RWPE1 (cell line): Measurements from ENCODE around the gene SPARCL1.

Experiments used
- CTCF ChIA-PET: fragments of 350-600 bp; sonication (Branson Sonifier 250); formaldehyde crosslinking; extraction: SDS; loops from one replicate; lab custom pipeline; 2021; lab: Yijun Ruan, JAX
- POLR2A ChIA-PET: fragments of 400-600 bp; formaldehyde crosslinking; extraction: SDS; loops from one replicate; lab custom pipeline; 2020; ENCODE audit warnings: antibody characterized with exemption; ENCODE audit not compliant: low non-redundant PET; lab: Yijun Ruan, JAX
- DNase-seq: peaks from one replicate; pipeline ENCODE4 v3.0.0; 2012; ENCODE audit warnings: low spot score
- H3K27ac ChIP-seq: fragments of 450-650 bp; 2 replicates; pipeline ENCODE4 v1.5.1; 2017
- CTCF ChIP-seq: fragments of 450-650 bp; conservative IDR thresholded peaks from 2 replicates; pipeline ENCODE4 v1.5.1; 2017; ENCODE audit warnings: low read depth, mild to moderate bottlenecking

SPARCL1 gene

DNA sequence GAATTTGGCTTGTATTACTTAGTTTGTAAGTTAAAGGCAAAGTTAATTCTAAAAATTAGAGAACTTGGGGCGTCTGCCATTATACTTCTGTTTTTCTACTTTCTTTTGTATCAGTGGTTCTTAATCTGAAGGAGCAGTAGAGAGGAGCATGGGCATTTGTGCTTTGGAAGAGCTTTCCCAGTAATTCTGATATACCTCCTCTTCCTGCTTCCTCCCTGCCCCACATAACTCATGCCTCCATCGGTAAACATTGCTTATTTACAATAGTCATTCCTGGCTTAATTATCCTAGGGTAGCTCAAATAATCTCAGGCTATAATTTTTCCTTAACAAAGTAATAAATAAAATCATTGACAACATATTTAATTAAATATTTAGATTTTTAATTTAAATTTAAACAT is 37.1 kb upstream of the SPARCL1 start:
- CTCF ChIA-PET, result no interaction called here
- no peak for TF ChIP-seq CTCF

DNA sequence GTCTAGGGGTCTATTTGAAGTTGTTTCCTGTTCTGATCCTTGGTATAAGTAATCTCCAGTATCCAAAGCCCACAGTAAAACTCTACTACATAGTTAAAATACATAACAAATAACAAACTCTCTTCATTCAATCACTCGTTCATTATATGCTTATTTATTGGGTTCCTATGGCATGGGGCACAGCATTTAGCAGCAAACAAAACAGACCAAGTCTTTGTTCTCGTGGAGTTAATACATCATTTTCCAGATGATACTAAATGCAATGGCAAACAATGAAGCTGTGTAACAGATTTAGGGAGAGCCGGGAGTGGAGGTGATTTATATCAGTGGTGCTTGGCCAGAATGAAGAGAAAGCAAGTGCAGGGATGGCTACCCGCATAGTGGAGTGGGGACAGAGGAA is 36.6 kb upstream of the SPARCL1 start:
- ChIA-PET CTCF (interaction anchor here (0.6 kb wide), 1 partner anchor 143 kb away, joined by 4 read pairs; no protein-coding TSS in a partner anchor), POLR2A (no interaction called here)
- TF ChIP-seq CTCF, result no peak
- no peak for DNase-seq
- H3K27ac ChIP-seq, result no peak overlapping the region

More for the DNA sequence above, 37.1 kb upstream of the SPARCL1 start:
- no peak for DNase-seq
- H3K27ac ChIP-seq, result no peak overlapping the region
- POLR2A ChIA-PET, result no interaction called here

- no peak for TF ChIP-seq CTCF
- POLR2A ChIA-PET, result no interaction called here
- no peak for DNase-seq
- no peak overlapping the region for H3K27ac ChIP-seq
- CTCF ChIA-PET, result no interaction called here
Observed at GRCh38 chr4:87560802-87561201, 31.6 kb upstream of the SPARCL1 start.

GRCh38 chr4:87559090-87559837 is 30.1 kb upstream of the SPARCL1 start:
- CTCF ChIA-PET, result no interaction called here
- no peak for DNase-seq
- POLR2A ChIA-PET, result interaction anchor here (0.6 kb wide), 1 partner anchor 93 kb away, joined by 4 read pairs; no protein-coding TSS in a partner anchor
- no peak for TF ChIP-seq CTCF
- no peak overlapping the region for H3K27ac ChIP-seq

- ChIA-PET POLR2A (no interaction called here), CTCF (no interaction called here)
- no peak overlapping the region for H3K27ac ChIP-seq
- TF ChIP-seq CTCF, result no peak
- no peak for DNase-seq
Observed at GRCh38 chr4:87557348-87557747, 28.2 kb upstream of the SPARCL1 start.

DNA sequence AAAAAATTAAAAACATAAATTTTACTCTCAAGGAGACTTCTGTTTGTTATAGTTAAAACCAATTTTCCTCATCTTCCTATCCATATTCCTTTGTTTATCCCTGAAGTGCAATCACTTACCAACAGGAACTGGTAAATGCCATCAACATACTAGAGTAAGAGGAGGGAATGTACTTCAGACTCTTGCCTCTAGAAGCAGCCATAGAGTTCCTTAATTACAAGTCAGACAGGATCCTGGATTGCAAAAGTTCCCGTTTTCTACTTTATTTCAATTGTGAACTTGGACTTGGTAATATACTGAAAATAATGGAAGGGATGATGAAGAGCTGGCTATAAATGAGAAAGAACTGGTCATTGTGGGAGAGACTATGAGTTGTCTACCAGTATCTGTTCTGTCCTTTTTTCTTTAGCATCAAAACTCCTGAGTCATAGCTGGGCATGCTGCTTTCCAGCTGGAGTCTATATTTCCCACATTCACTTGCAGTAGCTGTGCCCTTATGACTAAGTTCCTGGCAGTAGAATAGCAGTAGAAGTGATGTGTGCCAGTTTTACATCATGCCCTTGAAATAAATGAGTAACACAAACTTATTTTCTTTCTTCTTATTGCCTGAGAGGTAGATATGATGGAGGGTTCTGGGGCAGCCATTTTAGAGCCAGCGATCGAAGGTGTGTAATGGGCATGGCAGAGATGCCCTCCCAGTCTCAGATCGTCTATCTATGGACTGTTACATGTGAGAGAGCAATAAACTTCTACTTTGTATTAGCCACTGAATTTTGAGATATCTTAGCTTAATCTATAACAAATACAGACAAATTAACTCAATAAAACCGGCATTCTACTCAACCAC is 26.8 kb upstream of the SPARCL1 start:
- peak overlapping the region; percentile 65; the same call in 1 of the 2 replicates for H3K27ac ChIP-seq
- CTCF ChIA-PET, result interaction anchor here (0.6 kb wide), 2 partner anchors 11 to 33 kb away, joined by 3 read pairs; no protein-coding TSS in a partner anchor
- DNase-seq, result peak; percentile 83
- POLR2A ChIA-PET, result interaction anchor here (0.7 kb wide), 1 partner anchor 329 kb away, joined by 3 read pairs; no protein-coding TSS in a partner anchor
- no peak for TF ChIP-seq CTCF
